Heart right ventricle (tissue), 16 donors: ENCODE data around the gene CYSLTR1. TPM values are rescaled to one million over a fixed set of nuclear protein-coding genes. Genes with fewer than 3 reads are reported as not detected.
A peak's percentile ranks its signal among the peaks of the same experiment; 100 is the strongest.

Source experiments
- ATAC-seq, 8 donors: fragments of 200-7000 bp; cut with Tn5 transposase; one replicate each; pipeline ENCODE4 v1.9.1; 2020; ENCODE audit warnings: mild to moderate bottlenecking in 8 of 8, moderate library complexity in 8 of 8, moderate number of reproducible peaks in 1 of 8
- DNase-seq, 2 donors: peaks; one replicate each; pipeline ENCODE4 v3.0.0-alpha.2; 2020
- H3K27ac ChIP-seq, 10 donors: fragments of 200-600 bp; sonication (generic) in 2 of 10; one replicate each; pipeline versions ENCODE4 v1.5.0 to v1.8.0; 2020 to 2022; ENCODE audit warnings: mild to moderate bottlenecking in 3 of 10
- H3K27me3 ChIP-seq, 7 donors: fragments of 200-600 bp; one replicate each; pipeline ENCODE4 v1.8.0; 2021 to 2022; ENCODE audit warnings: mild to moderate bottlenecking in 2 of 7
- H3K36me3 ChIP-seq, 9 donors: fragments of 200-600 bp; sonication (generic) in 1 of 9; one replicate each; pipeline versions ENCODE4 v1.5.0 to v1.8.0; 2020 to 2022; ENCODE audit warnings: mild to moderate bottlenecking in 2 of 9
- H3K4me1 ChIP-seq, 9 donors: fragments of 200-600 bp; sonication (generic) in 1 of 9; one replicate each; pipeline versions ENCODE4 v1.5.0 to v1.8.0; 2020 to 2022; ENCODE audit warnings: mild to moderate bottlenecking in 4 of 9
- H3K4me3 ChIP-seq, 10 donors: fragments of 200-600 bp; sonication (generic) in 2 of 10; one replicate each; pipeline versions ENCODE4 v1.5.0 to v1.8.0; 2020 to 2022; ENCODE audit warnings: mild to moderate bottlenecking in 7 of 10, moderate library complexity in 2 of 10
- H3K9me3 ChIP-seq, 11 donors: fragments of 200-600 bp in 10 of 11; sonication (generic) in 2 of 11; one replicate each; pipeline versions ENCODE4 v1.5.0 to v1.8.0; 2013 to 2022; ENCODE audit warnings: mild to moderate bottlenecking in 2 of 11, control low read depth in 1 of 11, moderate library complexity in 1 of 11
- WGBS, 2 donors: extraction: QIAGEN DNeasy Blood & Tissue Kit; methylation state at CpG; one replicate each; pipeline ENCODE4 v1.1.7; 2013; ENCODE audit warnings: inconsistent platforms in 1 of 2; 5-methylcytosine and 5-hydroxymethylcytosine counted together
- intact Hi-C, 10 donors: fragments of 100-400 bp; cut with DNase I; formaldehyde crosslinking; loops; one replicate each; pipeline versions ENCODE4 v1.11.1 to v1.14.2; 2022
- polyA plus RNA-seq, 2 donors: library from polyadenylated mRNA; stranded (reverse); fragments of 200-250 nt; gene quantifications; one replicate each; pipeline ENCODE4 v1.2.3, GENCODE V29; 2013
- total RNA-seq, 10 donors: library from RNA; stranded (reverse); fragmentation: NEBNext Ultra II Directional in 3 of 10; extraction: Animal tissue kit (Norgen Biotek cat#: 25700) in 3 of 10; gene quantifications; one replicate each; pipeline versions ENCODE4 v1.2.1 to v1.2.4, GENCODE V29; 2021 to 2023
- TF ChIP-seq, protein P1 (sequence below), 9 donors: fragments of 200-600 bp; sonication (generic) in 2 of 9; IDR thresholded peaks; one replicate each; pipeline versions ENCODE4 v1.5.0 to v1.8.0; 2021 to 2022; ENCODE audit warnings: antibody characterized with exemption in 9 of 9, mild to moderate bottlenecking in 5 of 9, moderate library complexity in 1 of 9
- donor health status: Arrhythmogenic right ventricular cardiomyopathy.
- donor health status: ischemic (EF 13 %, LVEDD 7.1; RV severe dilation, severe dysfunction).
- donor health status: healthy with polysubstance abuse.
- donor health status: DM: no; HTN: yes; CAD: no.
- donor health status: DM: no; HTN: no; CAD: no.
- donor health status: ischemic (EF 25% LVEDD 6.9; RV normal size, moderate dysfunction).
- donor health status: ischemic (EF 25% LVEDD 5.7; RV mildly dilated, moderate dysfunction).
- donor health status: healthy.
- donor health status: DM: yes; HTN: yes; CAD: no.
- donor health status: Ischemic cardiomyopathy.
- donor health status: ischemic (EF 35%, LVEDD 5.7; RV mildly dilated, moderate dysfunction).
- donor health status: nonischemic (EF 11% LVEDD 7.7; RV severe dilation, severe dysfunction).
- donor health status: DM: yes; HTN: yes; CAD: no.
- donor health status: PGD.
- donor health status: ischemic (EF 29% LVEDD 5.4; RV normal size, mild dysfunction).
- donor health status: nonischemic (EF 23%, LVEDD 6.1; RV moderate dilation, normal function).

CYSLTR1 gene
- total and polyA plus RNA-seq, 12 donors = 0.26 to 2.5 (median 0.93) TPM

DNA sequence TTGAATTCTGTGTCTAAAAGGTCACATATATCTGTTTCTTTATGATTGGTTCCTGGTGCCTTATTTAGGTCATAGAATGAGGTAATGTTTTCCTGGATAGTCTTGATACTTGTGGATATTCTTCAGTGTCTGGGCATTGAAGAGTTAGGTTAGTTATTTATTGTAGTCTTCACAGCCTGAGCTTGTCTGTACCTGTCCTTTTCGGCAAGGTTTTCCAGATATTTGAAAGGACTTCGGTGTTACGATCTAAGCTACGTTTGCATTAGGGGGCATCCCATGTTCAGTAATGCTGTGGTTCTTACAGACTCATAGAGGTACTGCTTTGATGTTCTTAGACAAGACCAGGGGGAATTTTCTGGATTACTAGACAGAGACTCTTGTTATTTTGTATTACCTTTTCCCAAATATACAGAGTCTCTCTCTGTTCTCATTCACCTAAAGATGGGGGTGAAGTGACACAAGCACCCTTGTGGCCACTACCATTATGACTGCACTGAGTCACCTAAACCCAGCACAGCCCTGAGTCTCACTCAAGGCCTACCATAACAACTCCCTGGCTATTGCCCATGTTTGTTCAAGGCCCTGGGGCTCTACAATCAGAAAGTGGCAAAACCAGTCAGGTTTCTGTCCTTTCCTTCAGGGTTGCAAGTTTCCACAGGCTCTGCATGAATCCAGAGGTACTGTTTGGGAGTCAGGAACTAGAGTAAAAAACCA is 30.1 kb upstream of the CYSLTR1 start:
- DNase-seq (no peak), ATAC-seq (no peak)
- H3K36me3 ChIP-seq = no peaks in the 10 kb centered on the region
- H3K27ac ChIP-seq = no peak overlapping the region
- H3K4me1 ChIP-seq = no peaks in the 10 kb centered on the region
- TF ChIP-seq, protein P1, sequence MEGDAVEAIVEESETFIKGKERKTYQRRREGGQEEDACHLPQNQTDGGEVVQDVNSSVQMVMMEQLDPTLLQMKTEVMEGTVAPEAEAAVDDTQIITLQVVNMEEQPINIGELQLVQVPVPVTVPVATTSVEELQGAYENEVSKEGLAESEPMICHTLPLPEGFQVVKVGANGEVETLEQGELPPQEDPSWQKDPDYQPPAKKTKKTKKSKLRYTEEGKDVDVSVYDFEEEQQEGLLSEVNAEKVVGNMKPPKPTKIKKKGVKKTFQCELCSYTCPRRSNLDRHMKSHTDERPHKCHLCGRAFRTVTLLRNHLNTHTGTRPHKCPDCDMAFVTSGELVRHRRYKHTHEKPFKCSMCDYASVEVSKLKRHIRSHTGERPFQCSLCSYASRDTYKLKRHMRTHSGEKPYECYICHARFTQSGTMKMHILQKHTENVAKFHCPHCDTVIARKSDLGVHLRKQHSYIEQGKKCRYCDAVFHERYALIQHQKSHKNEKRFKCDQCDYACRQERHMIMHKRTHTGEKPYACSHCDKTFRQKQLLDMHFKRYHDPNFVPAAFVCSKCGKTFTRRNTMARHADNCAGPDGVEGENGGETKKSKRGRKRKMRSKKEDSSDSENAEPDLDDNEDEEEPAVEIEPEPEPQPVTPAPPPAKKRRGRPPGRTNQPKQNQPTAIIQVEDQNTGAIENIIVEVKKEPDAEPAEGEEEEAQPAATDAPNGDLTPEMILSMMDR (IDR thresholded peaks at IDR 0.05) = no peak
- H3K4me3 ChIP-seq = no peak overlapping the region
- peaks cover 0 to 8% (median 0%) of the 10 kb centered on the region in 11 donors for H3K9me3 ChIP-seq
- no peaks in the 10 kb centered on the region for H3K27me3 ChIP-seq
- 92 to 100% methylated on average over 4 of the region's 4 CpGs for WGBS, 2 donors
- intact Hi-C loops = no loop called here

DNA sequence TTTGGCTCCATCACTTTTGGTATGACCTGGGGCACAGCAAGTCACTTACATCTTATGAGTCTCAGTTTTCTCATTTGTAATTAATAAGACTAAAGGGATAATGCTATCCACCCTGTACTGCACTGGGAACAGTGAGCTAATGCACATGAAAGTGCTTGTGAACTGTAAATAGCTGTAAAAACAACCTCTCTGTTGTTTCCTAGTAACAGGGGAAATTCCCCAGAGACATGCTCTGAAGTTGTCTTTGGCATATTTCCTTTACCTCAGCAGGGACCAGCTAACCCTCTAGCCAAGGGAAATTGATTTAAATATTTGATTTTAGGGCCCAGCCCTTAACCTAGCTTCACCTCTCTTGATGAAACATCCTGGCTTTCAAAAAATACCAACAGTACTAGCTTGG is 6.1 kb upstream of the CYSLTR1 start:
- Histone ChIP-seq H3K4me1 (peaks cover 0 to 18% (median 0%) of the 10 kb centered on the region in 9 donors), H3K9me3 (no peaks in the 10 kb centered on the region), H3K36me3 (no peaks in the 10 kb centered on the region), H3K27ac (no peak overlapping the region), H3K4me3 (no peak overlapping the region), H3K27me3 (peaks cover 0 to 18% (median 0%) of the 10 kb centered on the region in 7 donors)
- ATAC-seq (peak in 5 of 8 donors; percentile 29 to 75 (median 49)), DNase-seq (no peak)
- TF ChIP-seq, protein P1 (IDR thresholded peaks at IDR 0.05) = no peak
- intact Hi-C loops = no loop called here

DNA sequence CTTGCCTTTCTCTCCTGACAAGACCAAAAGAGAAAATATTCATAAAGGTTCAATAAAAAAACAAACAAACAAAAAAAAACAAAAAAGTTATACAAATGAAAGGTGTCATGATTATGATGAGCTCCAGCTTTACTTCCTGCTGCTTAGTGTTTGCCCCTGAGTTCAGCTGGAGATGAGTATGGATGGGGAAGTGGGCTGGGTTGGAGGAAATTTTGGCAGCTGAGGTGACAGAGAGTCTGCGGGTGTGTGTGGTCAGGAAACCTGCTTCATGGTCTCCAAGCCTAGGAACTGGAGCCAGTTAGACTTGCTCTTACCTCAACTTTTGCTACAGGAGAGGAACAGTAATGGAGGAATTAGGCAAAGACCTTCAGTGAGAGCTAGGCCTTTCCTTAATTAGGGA is 4.3 kb upstream of the CYSLTR1 start:
- Histone ChIP-seq H3K27me3 (peaks cover 0 to 23% (median 0%) of the 10 kb centered on the region in 7 donors), H3K36me3 (no peaks in the 10 kb centered on the region), H3K9me3 (no peaks in the 10 kb centered on the region), H3K27ac (no peak overlapping the region), H3K4me3 (no peak overlapping the region), H3K4me1 (peaks cover 0 to 18% (median 0%) of the 10 kb centered on the region in 9 donors)
- WGBS, 2 donors = 54 to 88% methylated on average over 1 of the region's 1 CpG
- ATAC-seq (no peak), DNase-seq (no peak)
- intact Hi-C loops = no loop called here
- TF ChIP-seq, protein P1 (IDR thresholded peaks at IDR 0.05) = no peak

DNA sequence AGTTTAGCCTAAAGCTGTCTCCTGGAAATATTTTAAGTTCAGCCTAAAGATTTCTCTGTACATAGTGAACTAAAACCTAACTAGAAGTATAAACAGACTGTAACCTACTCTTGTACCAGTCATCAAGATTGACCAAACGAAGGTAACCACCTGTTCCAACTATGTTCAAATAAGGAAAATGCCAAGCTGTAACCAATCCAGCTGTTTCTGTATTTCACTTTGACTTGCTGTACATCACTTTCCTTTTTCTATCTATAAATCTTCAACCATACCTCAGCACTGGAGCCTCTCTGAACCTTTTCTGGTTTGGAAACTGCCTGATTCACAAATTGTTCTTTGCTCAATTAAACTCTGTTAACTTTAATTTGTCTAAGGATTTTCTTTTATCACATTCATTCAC is 3.1 kb upstream of the CYSLTR1 start:
- TF ChIP-seq, protein P1 (IDR thresholded peaks at IDR 0.05) = no peak
- 64 to 72% methylated on average over 1 of the region's 1 CpG for WGBS, 2 donors
- Histone ChIP-seq H3K4me1 (peaks cover 0 to 18% (median 0%) of the 10 kb centered on the region in 9 donors), H3K36me3 (no peaks in the 10 kb centered on the region), H3K27ac (no peak overlapping the region), H3K9me3 (no peaks in the 10 kb centered on the region), H3K4me3 (no peak overlapping the region), H3K27me3 (peaks cover 0 to 26% (median 0%) of the 10 kb centered on the region in 7 donors)
- no peak for DNase-seq
- no peak for ATAC-seq
- intact Hi-C loops = no loop called here
